HepG2 (cell line): ENCODE data around the gene TUFM.

Experiments
- MTA3 ChIP-seq: sonication (generic); formaldehyde crosslinking; IDR thresholded peaks from 2 replicates; pipeline ENCODE4 v1.4.0; 2020; ENCODE audit warnings: missing genetic modification reagents
- RBFOX2 ChIP-seq: fragments of 200-400 bp; formaldehyde crosslinking; IDR thresholded peaks from 2 replicates; pipeline ENCODE4 v1.6.1; 2017; ENCODE audit warnings: low read depth, mild to moderate bottlenecking, low read length
- TAF1 ChIP-seq: sonication (generic); formaldehyde crosslinking; IDR thresholded peaks from 2 replicates; pipeline ENCODE4 v1.4.0; 2020; ENCODE audit warnings: missing genetic modification reagents
- ZNF777 ChIP-seq: sonication (generic); formaldehyde crosslinking; IDR thresholded peaks from 2 replicates; pipeline ENCODE4 v1.4.0; 2020; ENCODE audit warnings: missing genetic modification reagents

GRCh38 chr16:28842696-28843095 lies 3.5 kb downstream of the TUFM start:
- TF ChIP-seq MTA3, result no peak
- TF ChIP-seq RBFOX2, result no peak
- TF ChIP-seq TAF1, result no peak
- TF ChIP-seq ZNF777 (CRISPR knock-in tag), result no peak
